ENCODE data around the gene GORAB. TPM values are rescaled to one million over a fixed set of nuclear protein-coding genes. Genes with fewer than 3 reads are reported as not detected.

The GORAB gene
- polyA plus RNA-seq, 1 donor from 2014 or later: 17.8 TPM

DNA sequence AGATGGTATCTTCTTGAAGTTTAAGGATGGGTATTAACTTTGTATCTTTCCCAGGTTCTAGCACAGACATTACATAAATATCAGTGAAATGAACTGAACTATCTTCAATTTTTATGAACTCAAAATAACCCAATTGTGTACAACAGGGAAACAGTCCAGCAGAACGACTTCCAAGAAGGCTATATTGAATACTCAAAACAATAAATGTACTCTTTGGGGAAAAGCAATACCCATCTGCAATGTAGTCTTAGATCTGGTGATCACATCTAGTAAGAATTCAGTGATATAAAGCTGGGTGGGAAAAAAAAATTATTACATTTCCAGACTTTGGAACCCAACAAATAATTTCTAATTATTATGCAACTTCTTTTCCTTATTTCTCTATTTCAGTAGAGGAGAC lies 33.1 kb upstream of the GORAB start:
- H3K9me2 ChIP-seq (ENCODE audit: insufficient read depth, low read length): no peaks in the 10 kb centered on the region
- no peak overlapping the region for H2AFZ ChIP-seq (ENCODE audit: low read depth, low read length)
- no peaks in the 10 kb centered on the region for H4K20me1 ChIP-seq (ENCODE audit: insufficient read depth)
- no peaks in the 10 kb centered on the region for H3F3A ChIP-seq (ENCODE audit: insufficient read depth, low read length, poor library complexity, severe bottlenecking)
- no peak overlapping the region for H3K9ac ChIP-seq (ENCODE audit: low read length)
- H3K9me3 ChIP-seq (ENCODE audit: low read length): no peaks in the 10 kb centered on the region
- no peaks in the 10 kb centered on the region for H3K79me2 ChIP-seq (replicated peaks; ENCODE audit: insufficient read depth, low read length)
- no peak overlapping the region for H3K4me2 ChIP-seq (ENCODE audit: low read length)
- H3K27ac ChIP-seq (ENCODE audit: low read length): no peak overlapping the region
- H3K27me3 ChIP-seq (ENCODE audit: insufficient read depth, low read depth, low read length): no peaks in the 10 kb centered on the region
- TF ChIP-seq EZH2 (IDR thresholded peaks at IDR 0.05; ENCODE audit: borderline replicate concordance, insufficient read depth, low read length, poor library complexity, severe bottlenecking): no peak
- TF ChIP-seq TAF1 (IDR thresholded peaks at IDR 0.05; ENCODE audit: low read depth): no peak
- no peak for TF ChIP-seq SMC3 (conservative IDR thresholded peaks at IDR 0.05; ENCODE audit: poor library complexity)
- no peak for TF ChIP-seq EP300 (conservative IDR thresholded peaks at IDR 0.05; ENCODE audit: poor library complexity, severe bottlenecking)
- no peak for TF ChIP-seq MXI1 (conservative IDR thresholded peaks at IDR 0.05; ENCODE audit: poor library complexity, severe bottlenecking)
- TF ChIP-seq RAD21 (conservative IDR thresholded peaks at IDR 0.05): no peak
- TF ChIP-seq, protein P1, sequence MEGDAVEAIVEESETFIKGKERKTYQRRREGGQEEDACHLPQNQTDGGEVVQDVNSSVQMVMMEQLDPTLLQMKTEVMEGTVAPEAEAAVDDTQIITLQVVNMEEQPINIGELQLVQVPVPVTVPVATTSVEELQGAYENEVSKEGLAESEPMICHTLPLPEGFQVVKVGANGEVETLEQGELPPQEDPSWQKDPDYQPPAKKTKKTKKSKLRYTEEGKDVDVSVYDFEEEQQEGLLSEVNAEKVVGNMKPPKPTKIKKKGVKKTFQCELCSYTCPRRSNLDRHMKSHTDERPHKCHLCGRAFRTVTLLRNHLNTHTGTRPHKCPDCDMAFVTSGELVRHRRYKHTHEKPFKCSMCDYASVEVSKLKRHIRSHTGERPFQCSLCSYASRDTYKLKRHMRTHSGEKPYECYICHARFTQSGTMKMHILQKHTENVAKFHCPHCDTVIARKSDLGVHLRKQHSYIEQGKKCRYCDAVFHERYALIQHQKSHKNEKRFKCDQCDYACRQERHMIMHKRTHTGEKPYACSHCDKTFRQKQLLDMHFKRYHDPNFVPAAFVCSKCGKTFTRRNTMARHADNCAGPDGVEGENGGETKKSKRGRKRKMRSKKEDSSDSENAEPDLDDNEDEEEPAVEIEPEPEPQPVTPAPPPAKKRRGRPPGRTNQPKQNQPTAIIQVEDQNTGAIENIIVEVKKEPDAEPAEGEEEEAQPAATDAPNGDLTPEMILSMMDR (IDR thresholded peaks at IDR 0.05; ENCODE audit: poor library complexity, severe bottlenecking): no peak
- TF ChIP-seq, protein P2, sequence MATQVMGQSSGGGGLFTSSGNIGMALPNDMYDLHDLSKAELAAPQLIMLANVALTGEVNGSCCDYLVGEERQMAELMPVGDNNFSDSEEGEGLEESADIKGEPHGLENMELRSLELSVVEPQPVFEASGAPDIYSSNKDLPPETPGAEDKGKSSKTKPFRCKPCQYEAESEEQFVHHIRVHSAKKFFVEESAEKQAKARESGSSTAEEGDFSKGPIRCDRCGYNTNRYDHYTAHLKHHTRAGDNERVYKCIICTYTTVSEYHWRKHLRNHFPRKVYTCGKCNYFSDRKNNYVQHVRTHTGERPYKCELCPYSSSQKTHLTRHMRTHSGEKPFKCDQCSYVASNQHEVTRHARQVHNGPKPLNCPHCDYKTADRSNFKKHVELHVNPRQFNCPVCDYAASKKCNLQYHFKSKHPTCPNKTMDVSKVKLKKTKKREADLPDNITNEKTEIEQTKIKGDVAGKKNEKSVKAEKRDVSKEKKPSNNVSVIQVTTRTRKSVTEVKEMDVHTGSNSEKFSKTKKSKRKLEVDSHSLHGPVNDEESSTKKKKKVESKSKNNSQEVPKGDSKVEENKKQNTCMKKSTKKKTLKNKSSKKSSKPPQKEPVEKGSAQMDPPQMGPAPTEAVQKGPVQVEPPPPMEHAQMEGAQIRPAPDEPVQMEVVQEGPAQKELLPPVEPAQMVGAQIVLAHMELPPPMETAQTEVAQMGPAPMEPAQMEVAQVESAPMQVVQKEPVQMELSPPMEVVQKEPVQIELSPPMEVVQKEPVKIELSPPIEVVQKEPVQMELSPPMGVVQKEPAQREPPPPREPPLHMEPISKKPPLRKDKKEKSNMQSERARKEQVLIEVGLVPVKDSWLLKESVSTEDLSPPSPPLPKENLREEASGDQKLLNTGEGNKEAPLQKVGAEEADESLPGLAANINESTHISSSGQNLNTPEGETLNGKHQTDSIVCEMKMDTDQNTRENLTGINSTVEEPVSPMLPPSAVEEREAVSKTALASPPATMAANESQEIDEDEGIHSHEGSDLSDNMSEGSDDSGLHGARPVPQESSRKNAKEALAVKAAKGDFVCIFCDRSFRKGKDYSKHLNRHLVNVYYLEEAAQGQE (IDR thresholded peaks at IDR 0.05; ENCODE audit: borderline replicate concordance): no peak
- TF ChIP-seq POLR2AphosphoS5 (IDR thresholded peaks at IDR 0.05): no peak
- H3K4me3 ChIP-seq (ENCODE audit: low read length): no peak overlapping the region
- H3K36me3 ChIP-seq (ENCODE audit: insufficient read depth, low read length): no peaks in the 10 kb centered on the region

DNA sequence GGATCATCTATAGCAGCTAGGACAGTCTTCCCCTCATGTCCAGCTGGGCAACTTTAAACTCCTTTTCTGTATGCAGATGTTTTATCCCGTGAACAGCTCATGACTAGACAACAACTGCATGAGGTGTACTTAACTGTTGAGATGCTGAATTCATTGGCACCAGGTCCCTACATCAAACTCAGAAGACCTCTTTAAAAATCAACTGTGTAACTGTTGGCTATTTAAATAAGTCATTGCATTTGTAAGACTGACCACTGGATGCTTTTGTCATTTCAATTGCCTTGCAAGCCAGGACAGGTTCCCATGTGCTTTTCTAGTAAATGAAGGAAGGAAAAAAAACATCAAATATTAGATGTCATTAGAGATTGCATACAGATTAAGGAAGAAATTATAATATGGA lies 28.3 kb upstream of the GORAB start:
- H3F3A ChIP-seq (ENCODE audit: insufficient read depth, low read length, poor library complexity, severe bottlenecking): no peaks in the 10 kb centered on the region
- no peaks in the 10 kb centered on the region for H3K36me3 ChIP-seq (ENCODE audit: insufficient read depth, low read length)
- H3K4me3 ChIP-seq (ENCODE audit: low read length): no peak overlapping the region
- no peak overlapping the region for H3K9ac ChIP-seq (ENCODE audit: low read length)
- no peak overlapping the region for H2AFZ ChIP-seq (ENCODE audit: low read depth, low read length)
- H3K27ac ChIP-seq (ENCODE audit: low read length): no peak overlapping the region
- H4K20me1 ChIP-seq (ENCODE audit: insufficient read depth): no peaks in the 10 kb centered on the region
- no peaks in the 10 kb centered on the region for H3K79me2 ChIP-seq (replicated peaks; ENCODE audit: insufficient read depth, low read length)
- TF ChIP-seq POLR2AphosphoS5 (IDR thresholded peaks at IDR 0.05) (no peak), RAD21 (conservative IDR thresholded peaks at IDR 0.05) (no peak), MXI1 (conservative IDR thresholded peaks at IDR 0.05; ENCODE audit: poor library complexity, severe bottlenecking) (no peak), EZH2 (IDR thresholded peaks at IDR 0.05; ENCODE audit: borderline replicate concordance, insufficient read depth, low read length, poor library complexity, severe bottlenecking) (no peak), EP300 (conservative IDR thresholded peaks at IDR 0.05; ENCODE audit: poor library complexity, severe bottlenecking) (no peak), SMC3 (conservative IDR thresholded peaks at IDR 0.05; ENCODE audit: poor library complexity) (no peak), TAF1 (IDR thresholded peaks at IDR 0.05; ENCODE audit: low read depth) (no peak)
- TF ChIP-seq, protein P1 (IDR thresholded peaks at IDR 0.05; ENCODE audit: poor library complexity, severe bottlenecking): no peak
- TF ChIP-seq, protein P2 (IDR thresholded peaks at IDR 0.05; ENCODE audit: borderline replicate concordance): no peak
- no peaks in the 10 kb centered on the region for H3K27me3 ChIP-seq (ENCODE audit: insufficient read depth, low read depth, low read length)
- H3K9me2 ChIP-seq (ENCODE audit: insufficient read depth, low read length): no peaks in the 10 kb centered on the region
- H3K4me2 ChIP-seq (ENCODE audit: low read length): no peak overlapping the region
- no peaks in the 10 kb centered on the region for H3K9me3 ChIP-seq (ENCODE audit: low read length)
